ENCODE measurements around the gene LLGL2. TPM values are rescaled to one million over a fixed set of nuclear protein-coding genes. Genes with fewer than 3 reads are reported as not detected.

LLGL2 gene
- total RNA-seq, 4 donors from 2014 or later = 35.6 to 73.5 (median 53.8) TPM

DNA sequence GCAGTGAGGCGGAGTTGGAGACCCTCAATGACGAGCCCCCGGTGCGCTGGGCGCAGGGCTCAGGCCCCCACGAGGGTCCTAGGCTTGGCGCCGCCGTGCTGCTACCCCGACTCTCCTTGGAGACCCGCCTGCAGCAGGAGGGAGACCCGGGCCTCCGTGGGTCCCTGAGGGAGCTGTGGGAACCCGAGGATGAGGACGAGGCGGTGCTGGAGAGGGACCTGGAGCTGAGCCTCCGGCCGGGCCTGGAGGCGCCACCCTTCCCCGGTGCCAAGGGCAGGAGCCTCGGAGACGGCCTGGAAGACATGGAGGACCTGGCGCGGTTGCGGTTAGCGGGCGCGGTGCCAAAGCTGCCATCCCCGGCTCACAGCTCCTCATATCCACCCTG is 64.4 kb downstream of the LLGL2 start:
- Histone ChIP-seq H3K27ac (peak overlapping the region in 2 of 3 donors; percentile 74 to 97), H3K4me3 (replicated peaks in 1 of 3) (peak overlapping the region in 1 of 3 donors; percentile 67), H3K9me3 (no peaks in the 10 kb centered on the region), H3K4me1 (peaks cover 7 to 15% of the 10 kb centered on the region in 2 donors), H3K36me3 (no peaks in the 10 kb centered on the region), H3K27me3 (no peaks in the 10 kb centered on the region)
- intact Hi-C loops (cut with DNase I) = loop anchor here (2.0 to 10.0 kb wide), 3 partner anchors 63 to 265 kb away; partner anchors contain the start of gene LLGL2
- 50% methylated on average over 9 of the region's 29 CpGs; no CpG with 5 or more reads in 1 of the 2 donors for WGBS, 2 donors
- DNase-seq = peak; percentile 36 to 43
- TF ChIP-seq, protein P1, sequence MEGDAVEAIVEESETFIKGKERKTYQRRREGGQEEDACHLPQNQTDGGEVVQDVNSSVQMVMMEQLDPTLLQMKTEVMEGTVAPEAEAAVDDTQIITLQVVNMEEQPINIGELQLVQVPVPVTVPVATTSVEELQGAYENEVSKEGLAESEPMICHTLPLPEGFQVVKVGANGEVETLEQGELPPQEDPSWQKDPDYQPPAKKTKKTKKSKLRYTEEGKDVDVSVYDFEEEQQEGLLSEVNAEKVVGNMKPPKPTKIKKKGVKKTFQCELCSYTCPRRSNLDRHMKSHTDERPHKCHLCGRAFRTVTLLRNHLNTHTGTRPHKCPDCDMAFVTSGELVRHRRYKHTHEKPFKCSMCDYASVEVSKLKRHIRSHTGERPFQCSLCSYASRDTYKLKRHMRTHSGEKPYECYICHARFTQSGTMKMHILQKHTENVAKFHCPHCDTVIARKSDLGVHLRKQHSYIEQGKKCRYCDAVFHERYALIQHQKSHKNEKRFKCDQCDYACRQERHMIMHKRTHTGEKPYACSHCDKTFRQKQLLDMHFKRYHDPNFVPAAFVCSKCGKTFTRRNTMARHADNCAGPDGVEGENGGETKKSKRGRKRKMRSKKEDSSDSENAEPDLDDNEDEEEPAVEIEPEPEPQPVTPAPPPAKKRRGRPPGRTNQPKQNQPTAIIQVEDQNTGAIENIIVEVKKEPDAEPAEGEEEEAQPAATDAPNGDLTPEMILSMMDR (IDR thresholded peaks at IDR 0.05) = no peak
- no peak for TF ChIP-seq POLR2A (IDR thresholded peaks at IDR 0.05)

DNA sequence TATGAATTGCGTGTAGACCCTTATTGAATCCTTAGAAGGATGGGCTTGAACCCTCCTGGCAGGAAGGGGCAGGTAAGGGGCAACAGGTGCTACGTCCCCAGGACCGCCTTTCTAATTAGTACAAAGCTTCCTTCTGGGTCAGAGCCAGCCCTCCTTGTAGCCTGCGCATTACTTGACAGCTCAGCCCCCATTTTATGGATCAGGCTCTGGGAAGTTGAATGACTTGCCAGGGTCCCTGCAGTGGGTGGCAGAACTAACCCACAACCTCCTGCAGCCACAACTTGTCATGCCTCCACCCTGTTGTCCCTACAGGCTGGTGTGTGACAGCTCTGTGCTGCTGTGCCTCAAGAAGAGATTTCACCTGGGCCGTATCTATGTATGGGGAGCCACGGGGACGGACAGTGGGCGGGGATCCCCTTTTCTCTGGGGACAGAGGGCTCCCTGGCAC is 64.8 kb downstream of the LLGL2 start:
- intact Hi-C loops (cut with DNase I) = loop anchor here (2.0 to 10.0 kb wide), 2 partner anchors 164 to 266 kb away; no protein-coding TSS in a partner anchor
- no peak overlapping the region for H3K27ac ChIP-seq
- H3K27me3 ChIP-seq = no peaks in the 10 kb centered on the region
- 87 to 94% methylated on average over 4 to 8 of the region's 8 CpGs for WGBS, 2 donors
- H3K4me3 ChIP-seq (replicated peaks in 1 of 3) = no peak overlapping the region
- no peaks in the 10 kb centered on the region for H3K36me3 ChIP-seq
- H3K9me3 ChIP-seq = no peaks in the 10 kb centered on the region
- peaks cover 7 to 15% of the 10 kb centered on the region in 2 donors for H3K4me1 ChIP-seq
- TF ChIP-seq POLR2A (IDR thresholded peaks at IDR 0.05) = no peak
- TF ChIP-seq, protein P1 (IDR thresholded peaks at IDR 0.05) = no peak
- no peak for DNase-seq

DNA sequence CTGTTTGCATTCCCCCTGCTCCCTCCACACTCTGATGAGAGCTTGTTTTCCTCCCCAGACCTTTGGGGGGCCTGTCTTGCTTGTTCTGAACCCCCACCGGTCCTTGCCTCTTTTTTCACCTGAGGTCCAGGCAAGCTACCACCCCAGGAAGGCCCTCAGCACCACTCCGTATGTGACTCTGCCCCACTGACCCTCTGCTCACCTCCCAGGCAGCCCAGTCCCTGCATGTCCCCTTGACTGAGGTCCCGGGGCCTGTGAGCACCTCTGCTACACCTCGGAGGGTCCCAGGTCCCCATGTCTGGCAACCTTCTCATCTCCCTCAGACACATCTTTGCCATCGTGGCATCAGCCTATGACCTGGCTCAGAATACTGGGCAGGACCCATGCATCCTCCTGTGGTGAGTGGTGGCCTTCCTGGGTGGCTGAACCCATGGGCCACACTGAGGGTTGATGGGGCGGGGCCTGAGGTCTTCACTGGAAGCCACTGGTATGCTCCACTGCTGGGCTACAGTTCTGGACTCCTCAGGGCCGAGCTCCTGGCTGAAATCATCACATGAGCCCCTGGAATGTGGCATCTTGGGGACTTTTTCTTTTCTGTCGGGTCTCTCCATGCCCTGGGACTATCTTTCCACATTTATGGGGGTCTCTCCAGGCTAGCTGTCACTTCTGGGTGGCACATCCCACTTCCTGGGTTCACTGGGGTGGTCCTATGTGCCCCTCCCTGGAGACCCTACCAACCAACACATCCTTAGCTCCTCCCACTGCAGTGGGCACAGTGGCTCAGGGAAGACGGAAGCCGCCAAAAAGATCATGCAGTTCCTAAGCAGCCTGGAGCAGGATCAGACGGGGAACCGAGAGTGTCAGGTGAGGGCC is 65.6 kb downstream of the LLGL2 start:
- DNase-seq = no peak

DNA sequence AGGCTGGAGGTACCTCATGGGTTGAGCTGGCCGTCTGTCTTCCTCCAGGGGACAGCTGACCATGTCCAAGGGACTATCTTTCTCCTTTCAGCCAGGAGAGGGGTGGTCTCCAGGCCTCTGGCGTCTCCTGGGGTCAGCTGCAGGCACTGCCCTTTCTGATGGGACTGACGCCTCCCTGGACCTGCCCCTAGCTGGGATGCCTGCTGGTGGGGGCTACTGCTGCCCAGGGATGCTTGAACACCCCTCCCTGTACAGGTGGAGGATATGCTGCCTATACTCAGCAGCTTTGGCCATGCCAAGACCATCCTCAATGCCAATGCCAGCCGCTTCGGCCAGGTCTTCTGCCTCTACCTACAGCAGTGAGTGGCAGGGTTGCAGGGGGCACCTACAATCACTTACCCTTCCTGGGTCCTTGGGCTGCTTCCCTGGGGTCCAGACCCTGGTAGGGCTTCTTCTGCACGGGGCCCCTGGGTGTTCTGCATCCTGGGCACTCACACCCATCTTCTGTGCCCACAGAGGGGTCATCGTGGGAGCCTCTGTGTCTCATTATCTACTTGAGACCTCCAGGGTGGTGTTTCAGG is 66.3 kb downstream of the LLGL2 start:
- Histone ChIP-seq H3K27ac (no peak overlapping the region), H3K9me3 (no peaks in the 10 kb centered on the region), H3K4me3 (replicated peaks in 1 of 3) (no peak overlapping the region), H3K36me3 (no peaks in the 10 kb centered on the region), H3K27me3 (no peaks in the 10 kb centered on the region), H3K4me1 (peaks cover 7 to 15% of the 10 kb centered on the region in 2 donors)
- DNase-seq = no peak
- WGBS, 2 donors = 94 to 98% methylated on average over 3 to 7 of the region's 7 CpGs
- intact Hi-C loops (cut with DNase I) = loop anchor here (2.0 to 10.0 kb wide), 2 partner anchors 165 to 267 kb away; no protein-coding TSS in a partner anchor
- TF ChIP-seq POLR2A (IDR thresholded peaks at IDR 0.05) = no peak
- TF ChIP-seq, protein P1 (IDR thresholded peaks at IDR 0.05) = no peak

More for the DNA sequence above, 65.6 kb downstream of the LLGL2 start:
- Histone ChIP-seq H3K27ac (no peak overlapping the region), H3K36me3 (no peaks in the 10 kb centered on the region), H3K9me3 (no peaks in the 10 kb centered on the region), H3K4me3 (replicated peaks in 1 of 3) (no peak overlapping the region), H3K4me1 (peaks cover 7 to 15% of the 10 kb centered on the region in 2 donors), H3K27me3 (no peaks in the 10 kb centered on the region)
- intact Hi-C loops (cut with DNase I) = loop anchor here (2.0 to 10.0 kb wide), 2 partner anchors 164 to 266 kb away; no protein-coding TSS in a partner anchor
- TF ChIP-seq POLR2A (IDR thresholded peaks at IDR 0.05) = no peak
- TF ChIP-seq, protein P1 (IDR thresholded peaks at IDR 0.05) = no peak
- WGBS, 2 donors = 84 to 89% methylated on average over 9 to 11 of the region's 12 CpGs

Data from thyroid gland (tissue), 4 donors.